ENCODE data around the gene EXOSC3.

EXOSC3 gene

DNA sequence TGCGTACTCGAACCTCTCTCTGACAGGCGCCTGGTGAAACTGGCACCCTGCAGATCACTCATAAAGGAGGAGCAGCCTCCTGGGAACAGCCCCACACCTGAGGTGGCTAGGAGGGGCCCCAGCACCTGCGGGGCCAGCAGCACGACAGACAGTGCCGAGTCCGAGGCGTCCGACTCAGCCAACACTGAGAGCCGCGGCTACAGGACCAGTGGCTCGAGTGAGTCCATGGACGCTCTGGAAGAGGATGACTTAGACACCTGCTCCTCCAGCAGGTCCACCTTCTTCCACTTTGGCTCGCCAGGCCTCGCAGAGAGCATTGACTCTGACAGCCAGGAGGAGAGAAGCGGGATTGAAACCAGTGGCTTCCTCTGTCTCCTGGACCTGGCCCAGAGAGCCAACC is 44.7 kb downstream of the EXOSC3 start:
- Mint-ChIP-seq H3K27ac (no peak overlapping the region), H3K9me3 (no peaks in the 10 kb centered on the region)
- intact Hi-C loops (cut with micrococcal nuclease) = no loop called here

GRCh38 chr9:37739222-37739621 is 45.6 kb downstream of the EXOSC3 start:
- H3K36me3 Mint-ChIP-seq (ENCODE audit: low read depth) = no peaks in the 10 kb centered on the region
- H3K4me1 Mint-ChIP-seq (ENCODE audit: low read depth) = no peaks in the 10 kb centered on the region
- no peaks in the 10 kb centered on the region for H3K27me3 Mint-ChIP-seq
- no peaks in the 10 kb centered on the region for H3K9me3 Mint-ChIP-seq
- H3K4me3 Mint-ChIP-seq = no peak overlapping the region
- H3K27ac Mint-ChIP-seq = no peak overlapping the region
- intact Hi-C loops (cut with micrococcal nuclease) = no loop called here

More for the DNA sequence above, 44.7 kb downstream of the EXOSC3 start:
- Mint-ChIP-seq H3K27me3 (no peaks in the 10 kb centered on the region), H3K36me3 (ENCODE audit: low read depth) (no peaks in the 10 kb centered on the region), H3K4me1 (ENCODE audit: low read depth) (no peaks in the 10 kb centered on the region), H3K4me3 (no peak overlapping the region)

- H3K4me3 Mint-ChIP-seq = no peak overlapping the region
- H3K27ac Mint-ChIP-seq = no peak overlapping the region
- intact Hi-C loops (cut with micrococcal nuclease) = no loop called here
- H3K36me3 Mint-ChIP-seq (ENCODE audit: low read depth) = no peaks in the 10 kb centered on the region
- no peaks in the 10 kb centered on the region for H3K9me3 Mint-ChIP-seq
- no peaks in the 10 kb centered on the region for H3K4me1 Mint-ChIP-seq (ENCODE audit: low read depth)
- H3K27me3 Mint-ChIP-seq = no peaks in the 10 kb centered on the region
Observed at GRCh38 chr9:37732952-37733351, 51.9 kb downstream of the EXOSC3 start.

- no peak overlapping the region for H3K27ac Mint-ChIP-seq
- no peaks in the 10 kb centered on the region for H3K27me3 Mint-ChIP-seq
- intact Hi-C loops (cut with micrococcal nuclease) = no loop called here
- no peaks in the 10 kb centered on the region for H3K9me3 Mint-ChIP-seq
- no peaks in the 10 kb centered on the region for H3K36me3 Mint-ChIP-seq (ENCODE audit: low read depth)
- H3K4me3 Mint-ChIP-seq = no peak overlapping the region
- no peaks in the 10 kb centered on the region for H3K4me1 Mint-ChIP-seq (ENCODE audit: low read depth)
Observed at GRCh38 chr9:37732086-37732741, 52.6 kb downstream of the EXOSC3 start.

GRCh38 chr9:37730839-37731238 is 54.0 kb downstream of the EXOSC3 start:
- Mint-ChIP-seq H3K4me3 (no peak overlapping the region), H3K9me3 (no peaks in the 10 kb centered on the region), H3K36me3 (ENCODE audit: low read depth) (no peaks in the 10 kb centered on the region), H3K27me3 (no peaks in the 10 kb centered on the region), H3K27ac (no peak overlapping the region), H3K4me1 (ENCODE audit: low read depth) (no peaks in the 10 kb centered on the region)
- intact Hi-C loops (cut with micrococcal nuclease) = no loop called here

- no peaks in the 10 kb centered on the region for H3K36me3 Mint-ChIP-seq (ENCODE audit: low read depth)
- H3K4me3 Mint-ChIP-seq = no peak overlapping the region
- no peak overlapping the region for H3K27ac Mint-ChIP-seq
- no peaks in the 10 kb centered on the region for H3K4me1 Mint-ChIP-seq (ENCODE audit: low read depth)
- no peaks in the 10 kb centered on the region for H3K27me3 Mint-ChIP-seq
- intact Hi-C loops (cut with micrococcal nuclease) = no loop called here
- H3K9me3 Mint-ChIP-seq = no peaks in the 10 kb centered on the region
Observed at GRCh38 chr9:37730256-37730655, 54.6 kb downstream of the EXOSC3 start.
